Panc1 (cell line): ENCODE results near the gene TEDDM1. TPM values are rescaled to one million over a fixed set of nuclear protein-coding genes. Genes with fewer than 3 reads are reported as not detected.

ENCODE experiments used
- ATAC-seq: fragments of 200-7000 bp; cut with Tn5 transposase; 2 replicates; pipeline ENCODE4 v1.9.1; 2020; ENCODE audit warnings: mild to moderate bottlenecking, moderate library complexity
- BruUV-seq: library from RNA; stranded (reverse); fragments of 400-500 nt; replicated peaks from 2 replicates; lab custom pipeline; 2021; lab: Mats Ljungman, UMichigan
- CTCF ChIA-PET: fragments of 300-600 bp; sonication (Branson Sonifier 250); formaldehyde crosslinking; loops from one replicate; lab custom pipeline; 2022; ENCODE audit warnings: antibody characterized with exemption; lab: Charles Lee
- POLR2A ChIA-PET: fragments of 300-600 bp; sonication (Branson Sonifier 250); formaldehyde crosslinking; loops from one replicate; lab custom pipeline; 2022; ENCODE audit warnings: antibody characterized with exemption; lab: Charles Lee
- DNase-seq: peaks from one replicate; pipeline ENCODE4 v3.0.0-alpha.2; 2010; ENCODE audit warnings: low read depth, low spot score
- H3K27ac ChIP-seq: 2 replicates; pipeline ENCODE4 v1.5.1; 2011; ENCODE audit warnings: mild to moderate bottlenecking, low read length, inconsistent platforms
- H3K27me3 ChIP-seq: fragments of 200-500 bp; sonication (Bioruptor generic); 2 replicates; pipeline ENCODE4 v1.6.0; 2014; ENCODE audit warnings: low read length, inconsistent platforms; ENCODE audit not compliant: control insufficient read depth, insufficient read depth
- H3K36me3 ChIP-seq: fragments of 200-500 bp; sonication (Bioruptor generic); 2 replicates; pipeline ENCODE4 v1.5.1; 2014; ENCODE audit warnings: inconsistent platforms, mild to moderate bottlenecking, low read length, moderate library complexity; ENCODE audit not compliant: control insufficient read depth, insufficient read depth
- H3K4me1 ChIP-seq: 2 replicates; pipeline ENCODE4 v1.5.1; 2011; ENCODE audit warnings: inconsistent platforms, mild to moderate bottlenecking, low read length, moderate library complexity; ENCODE audit not compliant: control insufficient read depth, insufficient read depth
- H3K4me3 ChIP-seq, 2 experiments: 2 replicates each; pipeline ENCODE4 v1.5.1; 2011 to 2012; ENCODE audit warnings: low read depth in 2 of 2, low read length in 2 of 2, mild to moderate bottlenecking in 2 of 2, inconsistent platforms in 1 of 2, moderate library complexity in 1 of 2
- H3K9me3 ChIP-seq: fragments of 200-500 bp; sonication (Bioruptor generic); 2 replicates; pipeline ENCODE4 v1.5.1; 2014; ENCODE audit warnings: low read depth, mild to moderate bottlenecking, inconsistent platforms, low read length, moderate library complexity; ENCODE audit not compliant: control insufficient read depth, insufficient read depth
- CTCF ChIP-seq: fragments of 450-650 bp; IDR thresholded peaks from 2 replicates; pipeline ENCODE4 v1.5.1; 2017; ENCODE audit warnings: mild to moderate bottlenecking
- POLR2AphosphoS5 ChIP-seq: IDR thresholded peaks from 2 replicates; pipeline ENCODE4 v1.6.1; 2012; ENCODE audit warnings: mild to moderate bottlenecking, low read depth, low read length, moderate library complexity
- REST ChIP-seq, 2 experiments: IDR thresholded peaks; 2 replicates each; pipeline ENCODE4 v1.6.1; 2011 to 2012; ENCODE audit warnings: low read depth in 2 of 2, control low read depth in 1 of 2, low read length in 1 of 2, mild to moderate bottlenecking in 1 of 2, moderate library complexity in 1 of 2; ENCODE audit not compliant: insufficient read depth in 1 of 2
- SIN3A ChIP-seq: IDR thresholded peaks from 2 replicates; pipeline ENCODE4 v1.6.1; 2012; ENCODE audit warnings: low read depth, mild to moderate bottlenecking, low read length, moderate library complexity, borderline replicate concordance; ENCODE audit not compliant: insufficient read depth
- TCF7L2 ChIP-seq: IDR thresholded peaks from 2 replicates; pipeline ENCODE4 v1.6.1; 2011; ENCODE audit warnings: mild to moderate bottlenecking, low read depth, low read length, inconsistent platforms
- in situ Hi-C: cut with HindIII; loops from 2 replicates; pipeline ENCODE4 v1.10.0; 2016; ENCODE audit warnings: low sequenced_read_pairs, low pct_unique_long_range_greater_than_20kb
- intact Hi-C: fragments of 100-400 bp; cut with micrococcal nuclease; formaldehyde crosslinking; loops from one replicate; pipeline ENCODE4 v1.10.0; 2022; ENCODE audit not compliant: unreplicated experiment
- total RNA-seq: library from RNA; stranded (reverse); gene quantifications from one replicate; pipeline ENCODE4 v1.2.1, GENCODE V29; 2021; ENCODE audit not compliant: unreplicated experiment

TEDDM1 gene
- total RNA-seq, 1 experiment from 2014 or later: not detected

GRCh38 chr1:182391028-182391361 lies 9.5 kb downstream of the TEDDM1 start:
- POLR2A ChIA-PET: interaction anchor here (0.9 kb wide), 1 partner anchor 143 kb away, joined by 4 read pairs; no protein-coding TSS in a partner anchor
- intact Hi-C loops (loop anchor here (5.0 kb wide), 1 partner anchor 69 kb away; no protein-coding TSS in a partner anchor), in situ Hi-C loops (no loop called here)
- no peak for DNase-seq
- CTCF ChIA-PET: no interaction called here
- H3K9me3 ChIP-seq: no peaks in the 10 kb centered on the region
- peaks cover 4% of the 10 kb centered on the region for H3K36me3 ChIP-seq
- no TSS peak for BruUV-seq
- ATAC-seq: peak; percentile 15; the same call in 1 of the 2 replicates
- no peak for TF ChIP-seq CTCF
- TF ChIP-seq POLR2AphosphoS5: no peak
- TF ChIP-seq TCF7L2: no peak
- TF ChIP-seq REST (IDR thresholded peaks at IDR 0.05; ENCODE audit: insufficient read depth in 1 of 2, low read depth in 2 of 2, low read length in 1 of 2): no peak
- TF ChIP-seq SIN3A: no peak
- H3K4me1 ChIP-seq: peaks cover 2% of the 10 kb centered on the region; the same call in 1 of the 2 replicates
- peak overlapping the region; percentile 57 to 64 for H3K4me3 ChIP-seq
- H3K27me3 ChIP-seq: peaks cover 11% of the 10 kb centered on the region
- H3K27ac ChIP-seq: peak overlapping the region; percentile 21; the same call in 1 of the 2 replicates

- intact Hi-C loops (loop anchor here (5.0 kb wide), 1 partner anchor 67 kb away; no protein-coding TSS in a partner anchor), in situ Hi-C loops (no loop called here)
- Histone ChIP-seq H3K36me3 (peaks cover 4% of the 10 kb centered on the region), H3K9me3 (no peaks in the 10 kb centered on the region), H3K4me1 (peaks cover 2% of the 10 kb centered on the region; the same call in 1 of the 2 replicates), H3K27ac (no peak overlapping the region), H3K4me3 (peak overlapping the region; percentile 57 to 64), H3K27me3 (peaks cover 6% of the 10 kb centered on the region; the same call in 1 of the 2 replicates)
- BruUV-seq: no TSS peak
- CTCF ChIA-PET: no interaction called here
- DNase-seq (no peak), ATAC-seq (no peak)
- POLR2A ChIA-PET: no interaction called here
- TF ChIP-seq TCF7L2 (no peak), POLR2AphosphoS5 (no peak), SIN3A (no peak), REST (IDR thresholded peaks at IDR 0.05; ENCODE audit: insufficient read depth in 1 of 2, low read depth in 2 of 2, low read length in 1 of 2) (no peak), CTCF (no peak)
Observed at GRCh38 chr1:182389619-182390047, 10.8 kb downstream of the TEDDM1 start.
